ENCODE data around the gene NMBR. TPM values are rescaled to one million over a fixed set of nuclear protein-coding genes. Genes with fewer than 3 reads are reported as not detected.
"Not testable (repeated sequence)": the region's sequence is repeated elsewhere in the genome, so short reads cannot be mapped to it uniquely, and the experiment has no call there.

Gene NMBR
- not detected for total RNA-seq

- DNase-seq (ENCODE audit: low spot score): peak; percentile 99
- peak; percentile 98 for ATAC-seq
Measured at GRCh38 chr6:142146828-142147662, at the start of gene NMBR, which contains the start of gene VTA1. Gene NMBR (minus strand): TSS chr6:142147122. CDS start chr6:142088658, 58,464 bp downstream. Gene VTA1 (plus strand): TSS chr6:142147263. CDS start chr6:142147288, 25 bp downstream.

GRCh38 chr6:142195862-142196541, 49.1 kb upstream of the NMBR start:
- ATAC-seq: no peak

GRCh38 chr6:142193621-142194020, 46.7 kb upstream of the NMBR start:
- ATAC-seq (no peak), DNase-seq (ENCODE audit: low spot score) (no peak)

More at GRCh38 chr6:142195862-142196541, 49.1 kb upstream of the NMBR start:
- no peak for DNase-seq (ENCODE audit: low spot score)

- ATAC-seq (no peak), DNase-seq (ENCODE audit: low spot score) (no peak)
Measured at GRCh38 chr6:142192343-142192742, 45.4 kb upstream of the NMBR start.

GRCh38 chr6:142189057-142189456, 42.1 kb upstream of the NMBR start:
- ATAC-seq: no peak
- DNase-seq (ENCODE audit: low spot score): no peak

GRCh38 chr6:142188341-142188740, 41.4 kb upstream of the NMBR start:
- not testable (repeated sequence) for DNase-seq (ENCODE audit: low spot score); ATAC-seq

- DNase-seq (ENCODE audit: low spot score): no peak
- ATAC-seq: peak; percentile 22
Measured at GRCh38 chr6:142187209-142187608, 40.3 kb upstream of the NMBR start.

GRCh38 chr6:142185641-142186040, 38.7 kb upstream of the NMBR start:
- ATAC-seq: no peak
- DNase-seq (ENCODE audit: low spot score): no peak

- ATAC-seq (no peak), DNase-seq (ENCODE audit: low spot score) (no peak)
Measured at GRCh38 chr6:142184307-142184706, 37.4 kb upstream of the NMBR start.

GRCh38 chr6:142183351-142183750, 36.4 kb upstream of the NMBR start:
- no peak for DNase-seq (ENCODE audit: low spot score)
- no peak for ATAC-seq

GRCh38 chr6:142182004-142182403, 35.1 kb upstream of the NMBR start:
- DNase-seq (ENCODE audit: low spot score) (no peak), ATAC-seq (no peak)

- no peak for DNase-seq (ENCODE audit: low spot score)
- ATAC-seq: no peak
Measured at GRCh38 chr6:142178129-142178528, 31.2 kb upstream of the NMBR start.

- no peak for ATAC-seq
- no peak for DNase-seq (ENCODE audit: low spot score)
Measured at GRCh38 chr6:142174703-142175102, 27.8 kb upstream of the NMBR start.

GRCh38 chr6:142173980-142174379, 27.1 kb upstream of the NMBR start:
- DNase-seq (ENCODE audit: low spot score): no peak
- ATAC-seq: no peak

GRCh38 chr6:142172758-142173157, 25.8 kb upstream of the NMBR start:
- ATAC-seq (peak; percentile 55), DNase-seq (ENCODE audit: low spot score) (no peak)

- no peak for DNase-seq (ENCODE audit: low spot score)
- ATAC-seq: no peak
Measured at GRCh38 chr6:142171351-142171750, 24.4 kb upstream of the NMBR start.

- DNase-seq (ENCODE audit: low spot score): no peak
- no peak for ATAC-seq
Measured at GRCh38 chr6:142167486-142167885, 20.6 kb upstream of the NMBR start.

- ATAC-seq (peak; percentile 84), DNase-seq (ENCODE audit: low spot score) (no peak)
Measured at GRCh38 chr6:142167071-142167470, 20.1 kb upstream of the NMBR start.

GRCh38 chr6:142165227-142165626, 18.3 kb upstream of the NMBR start:
- no peak for DNase-seq (ENCODE audit: low spot score)
- ATAC-seq: no peak

GRCh38 chr6:142162780-142163179, 15.9 kb upstream of the NMBR start:
- no peak for DNase-seq (ENCODE audit: low spot score)
- no peak for ATAC-seq

GRCh38 chr6:142156758-142157068, 9.8 kb upstream of the NMBR start:
- not testable (repeated sequence) for ATAC-seq

More at GRCh38 chr6:142156758-142157068, 9.8 kb upstream of the NMBR start:
- DNase-seq (ENCODE audit: low spot score): not testable (repeated sequence)
